Muscle layer of duodenum (tissue), 2 donors: ENCODE results near the gene COLQ.

Source experiments
- H3K27ac ChIP-seq: one replicate; pipeline ENCODE4 v1.7.0; 2013; ENCODE audit warnings: mild to moderate bottlenecking, low read length
- H3K27me3 ChIP-seq: one replicate; pipeline ENCODE4 v1.7.0; 2013; ENCODE audit warnings: low read depth, mild to moderate bottlenecking, control low read depth, low read length
- H3K36me3 ChIP-seq, 2 donors: one replicate each; pipeline ENCODE4 v1.7.0; 2013; ENCODE audit warnings: low read length in 2 of 2, control low read depth in 1 of 2, mild to moderate bottlenecking in 1 of 2; ENCODE audit not compliant: insufficient read depth in 2 of 2, control insufficient read depth in 1 of 2
- H3K4me1 ChIP-seq, 2 donors: one replicate each; pipeline ENCODE4 v1.7.0; 2013; ENCODE audit warnings: low read length in 2 of 2, mild to moderate bottlenecking in 2 of 2, control low read depth in 1 of 2, moderate library complexity in 1 of 2; ENCODE audit not compliant: insufficient read depth in 2 of 2, control insufficient read depth in 1 of 2
- H3K4me3 ChIP-seq, 2 donors: one replicate each; pipeline ENCODE4 v1.7.0; 2013; ENCODE audit warnings: low read length in 2 of 2, low read depth in 1 of 2, mild to moderate bottlenecking in 1 of 2
- H3K9me3 ChIP-seq, 2 donors: one replicate each; pipeline ENCODE4 v1.7.0; 2013; ENCODE audit warnings: low read length in 2 of 2, control low read depth in 1 of 2, mild to moderate bottlenecking in 1 of 2; ENCODE audit not compliant: control insufficient read depth in 1 of 2
- donor health status: healthy.

COLQ gene

DNA sequence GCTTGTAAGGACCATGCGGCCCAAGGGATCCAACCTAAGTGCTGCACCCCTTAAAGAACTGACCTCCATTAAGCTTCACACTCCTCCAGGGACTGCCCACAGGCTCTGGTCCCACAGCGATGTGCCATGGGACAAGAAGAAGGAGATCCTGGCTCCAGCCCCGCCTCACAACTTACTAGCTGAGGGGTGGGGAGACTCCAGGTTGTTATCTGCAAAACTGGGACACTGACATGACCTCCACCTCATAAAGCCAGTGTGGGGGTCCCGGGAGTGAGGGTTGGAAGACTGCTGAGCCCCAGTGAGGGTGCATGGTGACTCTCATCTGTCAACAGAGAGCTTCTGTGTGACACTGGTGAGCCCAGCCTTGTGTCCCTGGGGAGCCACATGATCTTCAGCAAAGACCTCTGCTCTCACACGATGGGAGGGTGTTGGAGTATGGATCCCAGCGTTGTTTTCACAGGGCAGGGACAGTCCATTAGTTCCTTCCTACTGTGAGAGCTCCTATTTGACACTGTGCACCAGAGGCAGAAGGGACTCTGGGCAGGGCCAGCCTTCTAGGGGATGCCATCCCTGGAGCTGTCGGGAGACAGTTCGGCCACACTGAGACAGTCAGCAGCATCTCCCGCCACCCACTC lies 67.4 kb downstream of the COLQ start:
- Histone ChIP-seq H3K27ac (no peak overlapping the region), H3K36me3 (peaks cover 0 to 29% of the 10 kb centered on the region in 2 donors), H3K4me1 (no peaks in the 10 kb centered on the region), H3K4me3 (no peak overlapping the region), H3K27me3 (no peaks in the 10 kb centered on the region), H3K9me3 (no peaks in the 10 kb centered on the region)

DNA sequence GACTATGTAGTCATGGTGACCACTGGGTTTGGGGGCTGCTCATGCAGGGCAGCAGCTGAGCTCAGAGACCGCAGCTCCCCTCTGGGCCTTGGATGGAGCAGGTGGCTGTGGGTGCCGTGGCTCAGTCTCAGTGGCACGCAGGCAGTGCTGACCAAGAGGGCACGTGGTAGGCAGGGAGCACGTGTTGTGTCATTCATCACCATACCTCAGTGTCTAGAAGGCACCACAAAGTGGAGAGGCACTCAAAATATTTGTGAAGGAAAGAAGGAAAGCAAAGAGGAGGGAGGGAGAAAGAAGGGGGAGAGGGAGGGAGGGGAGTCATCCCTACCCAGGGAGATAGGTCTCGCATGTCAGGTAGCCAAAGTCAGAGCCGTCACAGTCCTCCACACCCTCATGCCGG lies 68.0 kb downstream of the COLQ start:
- H3K27me3 ChIP-seq, result no peaks in the 10 kb centered on the region
- no peaks in the 10 kb centered on the region for H3K9me3 ChIP-seq
- no peak overlapping the region for H3K4me3 ChIP-seq
- no peak overlapping the region for H3K27ac ChIP-seq
- H3K36me3 ChIP-seq, result peaks cover 0 to 29% of the 10 kb centered on the region in 2 donors
- H3K4me1 ChIP-seq, result no peaks in the 10 kb centered on the region

DNA sequence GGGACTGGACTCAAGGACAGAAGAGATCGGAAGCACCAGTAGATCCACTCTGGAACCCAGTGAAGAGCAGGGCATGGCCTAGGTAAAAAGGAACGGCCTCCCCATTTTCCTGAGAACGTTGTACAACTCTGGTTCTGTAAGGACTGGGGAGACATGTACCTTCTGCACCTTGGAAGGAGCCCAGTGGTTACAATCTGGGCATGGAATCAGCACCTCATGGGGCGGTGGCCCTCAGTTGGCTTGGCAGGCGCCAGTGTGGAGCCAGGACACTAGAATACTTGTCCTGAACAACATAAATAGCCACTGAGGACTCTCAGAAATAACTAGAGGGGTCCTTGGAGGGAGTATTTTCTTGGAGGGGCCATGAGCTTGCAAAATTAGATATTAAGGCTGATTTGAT lies 68.5 kb downstream of the COLQ start:
- Histone ChIP-seq H3K27ac (no peak overlapping the region), H3K9me3 (no peaks in the 10 kb centered on the region), H3K36me3 (peaks cover 0 to 23% of the 10 kb centered on the region in 2 donors), H3K27me3 (no peaks in the 10 kb centered on the region), H3K4me1 (no peaks in the 10 kb centered on the region), H3K4me3 (no peak overlapping the region)

DNA sequence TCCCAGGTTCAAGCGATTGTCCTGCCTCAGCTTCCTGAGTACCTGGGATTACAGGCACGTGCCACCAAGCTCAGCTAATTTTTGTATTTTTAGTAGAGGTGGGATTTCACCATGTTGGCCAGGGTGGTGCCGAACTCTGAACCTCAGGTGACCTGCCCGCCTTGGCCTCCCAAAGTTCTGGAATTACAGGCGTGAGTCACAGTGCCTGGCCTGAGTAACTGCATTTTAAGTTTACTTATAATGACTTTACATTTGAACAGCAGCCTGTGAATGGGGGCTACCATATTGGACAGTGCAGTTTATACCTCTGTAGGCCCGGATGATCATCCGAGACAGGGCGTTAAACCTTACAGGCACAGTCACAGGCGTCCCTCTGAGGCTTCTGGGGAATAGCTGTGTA lies 69.3 kb downstream of the COLQ start:
- H3K4me1 ChIP-seq, result no peaks in the 10 kb centered on the region
- H3K4me3 ChIP-seq, result no peak overlapping the region
- no peaks in the 10 kb centered on the region for H3K9me3 ChIP-seq

DNA sequence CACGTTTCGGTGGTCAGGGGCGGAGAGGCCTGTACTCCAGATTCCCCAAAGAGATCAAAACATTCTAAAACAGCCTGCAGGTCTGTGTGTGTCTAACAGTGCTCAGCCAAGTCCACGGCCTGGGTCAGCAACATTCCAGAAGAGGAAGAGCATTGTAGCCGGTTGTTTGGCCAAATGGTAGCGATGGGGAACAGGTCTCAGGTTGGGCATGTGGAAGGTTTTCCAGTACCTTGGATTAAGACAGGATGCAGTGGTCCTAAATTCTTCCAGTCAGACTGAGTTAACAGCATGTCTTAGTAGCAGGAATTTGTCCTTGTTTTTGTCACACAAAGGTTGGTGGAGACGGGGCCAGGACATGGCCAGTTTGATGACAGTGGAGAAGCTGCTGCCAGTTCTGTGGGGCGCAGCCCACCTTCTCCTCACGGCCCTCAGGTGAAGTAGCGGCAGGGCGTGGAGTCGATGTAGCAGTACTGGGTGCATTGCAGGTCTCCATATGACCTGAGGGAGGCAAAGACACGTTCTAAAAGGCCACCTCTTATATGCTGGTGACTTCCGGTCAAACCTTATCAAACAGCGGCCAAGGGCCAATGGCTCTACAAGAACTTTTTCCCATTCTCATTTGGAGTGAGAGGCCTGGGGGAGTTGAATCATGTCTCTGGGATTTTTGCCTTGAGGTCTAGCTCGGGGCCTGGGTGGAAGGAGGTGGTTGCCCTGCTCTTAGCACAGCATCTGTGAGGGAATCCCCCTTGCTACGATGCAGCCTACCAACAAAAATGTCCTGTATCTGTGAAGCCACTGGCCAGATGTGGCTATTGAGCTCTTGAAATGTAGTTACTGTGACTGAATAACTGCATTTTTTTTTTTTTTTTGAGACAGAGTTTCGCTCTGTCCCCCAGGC lies 70.0 kb downstream of the COLQ start:
- Histone ChIP-seq H3K4me3 (no peak overlapping the region), H3K4me1 (no peaks in the 10 kb centered on the region), H3K27me3 (no peaks in the 10 kb centered on the region), H3K36me3 (peaks cover 0 to 23% of the 10 kb centered on the region in 2 donors), H3K9me3 (no peaks in the 10 kb centered on the region), H3K27ac (no peak overlapping the region)

More for the DNA sequence above, 69.3 kb downstream of the COLQ start:
- Histone ChIP-seq H3K36me3 (peaks cover 0 to 23% of the 10 kb centered on the region in 2 donors), H3K27ac (no peak overlapping the region), H3K27me3 (no peaks in the 10 kb centered on the region)

DNA sequence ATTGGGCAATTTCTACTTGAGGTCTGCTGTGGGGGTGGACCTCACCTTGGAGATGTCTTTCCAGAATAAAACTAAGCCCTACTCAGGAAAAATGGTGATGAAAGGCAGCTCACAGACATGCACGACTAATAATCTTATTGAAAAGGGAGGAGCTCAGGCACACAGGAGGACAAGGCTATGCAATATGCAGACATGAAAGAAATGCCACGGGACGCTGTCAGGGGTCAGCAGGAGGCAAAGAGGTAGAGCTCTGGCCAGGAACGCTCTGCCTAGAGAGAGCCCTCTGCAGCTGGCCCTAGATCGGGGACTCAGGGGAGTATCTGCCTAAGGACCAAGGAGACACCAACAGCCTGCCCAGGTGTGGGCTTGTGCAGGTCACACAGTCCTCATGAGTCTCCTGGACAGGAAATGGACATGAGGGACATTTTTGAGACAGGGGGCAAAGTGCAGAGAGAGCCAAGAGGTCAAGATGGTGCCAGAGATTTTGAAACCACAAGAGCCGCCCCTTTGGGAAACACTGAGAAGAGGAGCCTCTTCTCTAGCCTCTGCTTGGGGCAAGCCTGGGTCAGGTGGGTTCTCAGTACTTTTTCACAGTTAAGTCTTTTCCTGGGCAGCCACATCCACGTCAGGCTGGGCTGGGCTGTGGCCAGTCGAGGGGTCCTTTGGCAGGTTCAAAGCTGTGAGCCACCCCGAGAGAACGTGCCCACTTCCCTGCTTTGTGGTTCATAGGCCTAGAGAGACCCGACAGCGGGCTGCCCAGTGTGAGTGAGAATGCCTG lies 70.9 kb downstream of the COLQ start:
- Histone ChIP-seq H3K27ac (no peak overlapping the region), H3K4me1 (no peaks in the 10 kb centered on the region), H3K36me3 (peaks cover 0 to 17% of the 10 kb centered on the region in 2 donors), H3K27me3 (no peaks in the 10 kb centered on the region), H3K9me3 (no peaks in the 10 kb centered on the region), H3K4me3 (no peak overlapping the region)

DNA sequence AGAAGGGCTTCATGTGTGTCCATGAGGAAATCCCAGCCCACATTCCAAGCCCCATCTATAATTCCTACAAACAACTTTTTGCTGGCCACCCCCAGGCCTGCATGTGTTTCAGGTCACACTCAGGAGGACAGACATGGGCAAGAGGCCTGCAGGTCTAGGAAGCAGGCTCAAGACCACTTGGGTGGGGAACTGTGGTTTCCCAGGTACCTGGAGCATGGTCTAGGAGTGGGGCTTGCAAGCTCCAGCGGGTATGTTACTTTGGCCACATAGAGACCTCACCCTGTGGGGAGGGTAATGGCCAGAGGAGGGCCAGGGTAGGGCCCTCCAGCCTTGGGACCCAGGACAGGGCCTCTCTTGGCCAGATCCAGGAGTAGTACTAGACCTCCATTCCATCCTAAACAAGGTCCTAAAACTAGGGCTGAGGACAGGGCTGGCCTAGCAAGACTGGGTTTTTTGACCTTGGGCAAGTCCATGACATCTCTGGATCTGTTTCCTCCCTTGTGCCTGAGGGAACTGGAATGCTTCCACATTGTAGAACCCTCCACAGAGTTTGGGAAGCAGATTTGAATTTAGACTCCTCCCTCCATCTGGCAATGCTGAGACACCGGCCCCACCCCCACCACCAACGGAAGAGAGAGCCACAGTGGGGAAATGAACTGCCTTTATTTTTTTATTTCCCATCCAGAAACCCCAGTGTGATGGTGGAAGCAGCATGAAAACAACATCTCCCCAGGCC lies 71.8 kb downstream of the COLQ start:
- Histone ChIP-seq H3K4me3 (no peak overlapping the region), H3K4me1 (no peaks in the 10 kb centered on the region), H3K36me3 (peaks cover 0 to 16% of the 10 kb centered on the region in 2 donors), H3K9me3 (no peaks in the 10 kb centered on the region), H3K27me3 (no peaks in the 10 kb centered on the region), H3K27ac (no peak overlapping the region)

DNA sequence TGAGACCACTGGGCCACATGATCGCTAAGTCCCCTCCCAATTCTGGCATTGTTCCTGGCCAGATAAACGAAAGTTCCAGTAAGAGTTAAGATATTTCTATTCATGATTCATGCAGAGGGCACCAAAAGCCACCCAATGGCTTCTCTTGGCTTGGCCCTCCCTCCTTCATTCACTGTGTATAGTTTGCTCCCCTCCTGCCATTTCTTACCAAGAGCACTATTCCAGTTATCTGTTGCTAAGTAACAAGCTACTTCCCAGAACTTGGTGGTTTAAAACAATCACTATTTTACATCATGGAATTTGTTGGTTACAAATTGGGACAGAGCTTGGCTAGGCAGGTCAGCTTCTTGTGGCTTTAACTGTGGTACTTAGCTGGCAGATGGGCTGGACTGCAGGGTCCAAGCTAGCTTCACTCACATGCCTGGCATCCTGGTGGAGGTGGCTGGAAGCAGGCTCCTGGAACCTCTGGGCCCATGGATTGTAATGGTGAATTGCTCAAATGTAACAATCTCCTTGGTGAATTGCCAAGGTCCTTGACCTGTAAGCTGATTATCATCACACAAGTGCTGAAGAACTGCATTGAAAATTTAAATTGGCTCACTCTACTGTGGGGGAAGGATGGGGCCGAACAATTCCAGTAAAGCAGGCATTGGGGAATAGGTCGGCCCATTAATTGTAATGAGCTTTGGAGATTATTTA lies 77.5 kb downstream of the COLQ start:
- Histone ChIP-seq H3K27ac (no peak overlapping the region), H3K4me1 (no peaks in the 10 kb centered on the region), H3K36me3 (peaks cover 24 to 42% of the 10 kb centered on the region in 2 donors), H3K4me3 (no peak overlapping the region), H3K9me3 (no peaks in the 10 kb centered on the region), H3K27me3 (no peaks in the 10 kb centered on the region)

DNA sequence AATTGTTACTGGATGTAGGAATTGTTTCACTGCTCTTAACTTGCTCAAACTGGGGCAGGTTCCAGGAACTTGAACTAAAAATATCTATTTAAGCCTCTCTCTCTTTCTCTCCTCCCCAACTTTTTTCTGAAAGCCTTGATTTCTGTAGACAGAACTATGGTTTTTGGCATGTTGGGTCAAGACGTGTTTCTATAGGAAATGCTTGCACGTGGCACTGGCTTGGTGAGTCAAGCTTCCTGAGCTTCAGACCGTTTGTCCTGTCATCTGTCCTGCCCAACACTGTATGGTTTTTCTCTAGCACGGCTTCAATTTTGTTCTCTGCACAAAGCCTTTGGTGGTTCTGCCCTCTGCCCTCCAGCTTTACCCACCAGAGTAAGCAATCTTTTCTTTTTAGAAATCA lies 80.6 kb downstream of the COLQ start:
- Histone ChIP-seq H3K4me3 (no peak overlapping the region), H3K9me3 (no peaks in the 10 kb centered on the region), H3K36me3 (peaks cover 45 to 71% of the 10 kb centered on the region in 2 donors), H3K27me3 (no peaks in the 10 kb centered on the region), H3K4me1 (no peaks in the 10 kb centered on the region), H3K27ac (no peak overlapping the region)

DNA sequence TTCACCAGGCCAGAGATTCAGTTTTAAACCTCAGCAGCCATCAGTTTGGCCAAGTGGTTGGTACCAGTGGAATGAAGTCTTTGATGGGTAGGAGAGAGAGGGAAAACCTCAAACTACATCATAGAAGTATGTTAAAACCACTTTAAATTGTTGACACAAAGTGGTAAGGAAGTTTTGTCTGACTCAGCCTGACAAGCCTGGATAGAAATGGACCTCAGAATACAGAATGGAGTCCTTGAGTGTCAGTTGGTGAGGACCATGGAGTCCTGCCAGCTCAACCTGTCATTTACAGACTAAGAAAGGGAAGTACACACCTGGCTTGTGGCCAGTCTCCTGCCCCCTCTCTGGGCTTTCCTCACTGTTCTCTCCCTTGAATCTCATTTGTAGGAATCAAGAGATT lies 82.0 kb downstream of the COLQ start:
- Histone ChIP-seq H3K4me1 (no peaks in the 10 kb centered on the region), H3K36me3 (peaks cover 58 to 82% of the 10 kb centered on the region in 2 donors), H3K27me3 (no peaks in the 10 kb centered on the region), H3K4me3 (no peak overlapping the region), H3K9me3 (no peaks in the 10 kb centered on the region), H3K27ac (no peak overlapping the region)
